Stomach (tissue), 4 donors: ENCODE measurements around the gene TPCN2.

Experiments used
- CTCF ChIP-seq, 7 experiments: fragments of 450-650 bp in 4 of 7; fragments of 200-600 bp in 3 of 7; sonication (generic) in 3 of 7; IDR thresholded peaks; one replicate each; pipeline ENCODE4 v1.5.1; 2016 to 2019; ENCODE audit warnings: antibody characterized with exemption in 7 of 7, control low read depth in 2 of 7, mild to moderate bottlenecking in 1 of 7
- POLR2AphosphoS5 ChIP-seq, 3 donors: sonication (generic); formaldehyde crosslinking; IDR thresholded peaks; one replicate each; pipeline ENCODE4 v1.6.1; 2016; ENCODE audit warnings: antibody characterized with exemption in 3 of 3

- no peak for TF ChIP-seq CTCF (IDR thresholded peaks at IDR 0.05)
- no peak for TF ChIP-seq POLR2AphosphoS5 (IDR thresholded peaks at IDR 0.05)
These were observed 24.2 kb upstream of the TPCN2 start for GRCh38 chr11:69024509-69024908.
